K562 (cell line): ENCODE results near the gene WDPCP.

Source experiments
- CEBPG ChIP-seq, 3 experiments: fragments of 200-800 bp in 1 of 3; sonication (Bioruptor generic) in 1 of 3; sonication (generic) in 1 of 3; formaldehyde crosslinking in 1 of 3; IDR thresholded peaks in 2 of 3; conservative IDR thresholded peaks in 1 of 3; 2 replicates each; pipeline versions ENCODE4 v1.6.1 to v1.8.0; 2016 to 2022; ENCODE audit warnings: missing compliant biosample characterization in 2 of 3, missing genetic modification characterization in 2 of 3, mild to moderate bottlenecking in 1 of 3, missing genetic modification reagents in 1 of 3
- CREB1 ChIP-seq, 2 experiments: sonication (generic) in 1 of 2; formaldehyde crosslinking in 1 of 2; IDR thresholded peaks; 2 replicates each; pipeline versions ENCODE4 v1.6.1 to v1.8.0; 2012 to 2022; ENCODE audit warnings: inconsistent platforms in 1 of 2, mild to moderate bottlenecking in 1 of 2, missing genetic modification reagents in 1 of 2, moderate library complexity in 1 of 2
- CTCF ChIP-seq, 3 experiments: IDR thresholded peaks in 2 of 3; conservative IDR thresholded peaks in 1 of 3; 2 replicates each; pipeline ENCODE4 v1.5.1; 2011 to 2012; ENCODE audit warnings: low read length in 3 of 3, mild to moderate bottlenecking in 3 of 3, control low read depth in 2 of 3, improper control_type of control experiment in 1 of 3, inconsistent platforms in 1 of 3, low read depth in 1 of 3, mixed read lengths in 1 of 3, moderate library complexity in 1 of 3; ENCODE audit not compliant: insufficient read depth in 2 of 3
- EZH2 ChIP-seq: IDR thresholded peaks from 2 replicates; pipeline ENCODE4 v1.6.1; 2012; ENCODE audit warnings: low read depth, mild to moderate bottlenecking, inconsistent platforms, low read length, borderline replicate concordance
- FOXM1 ChIP-seq, 2 experiments: fragments of 450-650 bp in 1 of 2; sonication (generic) in 1 of 2; formaldehyde crosslinking in 1 of 2; IDR thresholded peaks; 2 replicates each; pipeline versions ENCODE4 v1.6.1 to v1.9.0; 2017 to 2022; ENCODE audit warnings: low read depth in 2 of 2, mild to moderate bottlenecking in 2 of 2, missing genetic modification reagents in 1 of 2, moderate library complexity in 1 of 2
- FOXO4 ChIP-seq: fragments of 450-650 bp; formaldehyde crosslinking; IDR thresholded peaks from 2 replicates; pipeline ENCODE4 v1.4.0; 2020; ENCODE audit warnings: mild to moderate bottlenecking, moderate library complexity
- MEIS2 ChIP-seq: fragments of 450-650 bp; IDR thresholded peaks from 2 replicates; pipeline ENCODE4 v1.6.1; 2014; ENCODE audit warnings: mild to moderate bottlenecking; ENCODE audit not compliant: partially characterized antibody
- MXI1 ChIP-seq: IDR thresholded peaks from 2 replicates; pipeline ENCODE4 v1.6.1; 2011; ENCODE audit warnings: low read depth, mild to moderate bottlenecking, improper control_type of control experiment, low read length
- RFX5 ChIP-seq: IDR thresholded peaks from 2 replicates; pipeline ENCODE4 v1.6.1; 2011; ENCODE audit warnings: low read depth, mild to moderate bottlenecking, improper control_type of control experiment, low read length
- SMC3 ChIP-seq: conservative IDR thresholded peaks from 2 replicates; pipeline ENCODE4 v1.6.1; 2011; ENCODE audit warnings: low read depth, low read length, improper control_type of control experiment; ENCODE audit not compliant: insufficient read depth
- TFE3 ChIP-seq: fragments of 450-650 bp; formaldehyde crosslinking; IDR thresholded peaks from 2 replicates; pipeline ENCODE4 v1.4.0; 2020; ENCODE audit warnings: mild to moderate bottlenecking, mixed read lengths
- USF1 ChIP-seq: sonication (generic); formaldehyde crosslinking; IDR thresholded peaks from 2 replicates; pipeline ENCODE4 v1.9.0; 2022; ENCODE audit warnings: mild to moderate bottlenecking, missing genetic modification reagents
- ZBTB33 ChIP-seq: sonication (generic); formaldehyde crosslinking; IDR thresholded peaks from 2 replicates; pipeline ENCODE4 v1.8.1; 2023; ENCODE audit warnings: mild to moderate bottlenecking, missing genetic modification reagents

- TF ChIP-seq CTCF (IDR thresholded peaks at IDR 0.05 in 2 of 3, conservative IDR thresholded peaks at IDR 0.05 in 1 of 3; ENCODE audit: insufficient read depth in 2 of 3, low read depth in 1 of 3, low read length in 3 of 3) (no peak), CEBPG (CRISPR knock-in tag; IDR thresholded peaks at IDR 0.05) (no peak), CEBPG (tag; conservative IDR thresholded peaks at IDR 0.05 in 1 of 2, IDR thresholded peaks at IDR 0.05 in 1 of 2) (no peak), ZBTB33 (CRISPR knock-in tag) (no peak), MXI1 (no peak), FOXM1 (IDR thresholded peaks at IDR 0.05; ENCODE audit: low read depth) (no peak), FOXM1 (CRISPR knock-in tag; IDR thresholded peaks at IDR 0.05; ENCODE audit: low read depth) (no peak), TFE3 (CRISPR knock-in tag) (no peak), RFX5 (no peak), USF1 (no peak), FOXO4 (CRISPR knock-in tag) (no peak), CREB1 (IDR thresholded peaks at IDR 0.05) (no peak), CREB1 (CRISPR knock-in tag; IDR thresholded peaks at IDR 0.05) (no peak), EZH2 (no peak), SMC3 (no peak), MEIS2 (no peak)
These were observed 395.9 kb downstream of the WDPCP start for GRCh38 chr2:63192169-63192888.
